DMS114 treated with DMSO at 0.1 percent for 48 hours (cell line): ENCODE data around the gene ZNF320.
"Not testable (repeated sequence)": the region's sequence is repeated elsewhere in the genome, so short reads cannot be mapped to it uniquely, and the experiment has no call there.

Experiments
- DNase-seq: peaks from one replicate; lab custom pipeline; 2025; ENCODE audit not compliant: unreplicated experiment; lab: John Stamatoyannopoulos, UW

The ZNF320 gene

GRCh38 chr19:52897138-52897935 is at the start of gene ZNF320:
TSS of gene ZNF320 (minus strand) at chr19:52897635. CDS start at chr19:52890255, 7,380 bp downstream.
- DNase-seq, result peak; percentile 86

- DNase-seq, result no peak
Observed at GRCh38 chr19:52946322-52947310, 49.2 kb upstream of the ZNF320 start.

GRCh38 chr19:52945652-52946321 is 48.4 kb upstream of the ZNF320 start:
- no peak for DNase-seq

DNA sequence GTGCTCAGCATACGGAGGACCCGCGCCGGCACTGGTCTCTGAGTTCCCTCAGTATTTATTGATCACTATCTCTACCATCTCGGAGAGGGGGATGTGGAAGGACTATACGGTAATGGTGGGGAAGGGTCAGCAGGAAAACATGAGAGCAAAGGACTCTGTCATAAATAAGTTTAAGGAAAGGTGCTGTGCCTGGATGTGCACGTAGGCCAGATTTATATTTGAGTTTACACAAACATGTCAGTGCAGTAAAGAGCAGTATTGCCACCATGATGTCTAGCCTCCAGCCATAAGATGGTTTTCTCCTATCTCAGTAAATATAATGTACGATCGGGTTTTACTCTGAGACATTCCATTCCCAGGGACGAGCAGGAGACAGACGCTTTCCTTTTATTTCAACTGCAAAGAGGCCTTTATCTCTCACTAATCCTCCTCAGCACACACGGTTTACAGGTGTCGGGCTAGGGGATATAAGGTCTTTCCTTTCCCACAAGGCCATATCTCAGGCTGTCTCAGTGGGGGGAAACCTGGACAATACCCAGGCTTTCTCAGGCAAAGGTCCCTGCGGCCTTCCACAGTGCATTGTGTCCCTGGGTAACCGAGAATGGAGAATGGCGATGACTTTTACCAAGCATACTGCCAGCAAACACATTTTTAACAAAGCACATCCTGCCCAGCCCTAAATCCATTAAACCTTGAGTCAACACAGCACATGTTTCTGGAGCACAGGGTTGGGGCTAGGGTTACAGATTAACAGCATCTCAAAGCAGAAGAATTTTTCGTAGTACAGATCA is 47.5 kb upstream of the ZNF320 start:
- DNase-seq, result not testable (repeated sequence)

GRCh38 chr19:52943884-52944643 is 46.6 kb upstream of the ZNF320 start:
- DNase-seq, result no peak

DNA sequence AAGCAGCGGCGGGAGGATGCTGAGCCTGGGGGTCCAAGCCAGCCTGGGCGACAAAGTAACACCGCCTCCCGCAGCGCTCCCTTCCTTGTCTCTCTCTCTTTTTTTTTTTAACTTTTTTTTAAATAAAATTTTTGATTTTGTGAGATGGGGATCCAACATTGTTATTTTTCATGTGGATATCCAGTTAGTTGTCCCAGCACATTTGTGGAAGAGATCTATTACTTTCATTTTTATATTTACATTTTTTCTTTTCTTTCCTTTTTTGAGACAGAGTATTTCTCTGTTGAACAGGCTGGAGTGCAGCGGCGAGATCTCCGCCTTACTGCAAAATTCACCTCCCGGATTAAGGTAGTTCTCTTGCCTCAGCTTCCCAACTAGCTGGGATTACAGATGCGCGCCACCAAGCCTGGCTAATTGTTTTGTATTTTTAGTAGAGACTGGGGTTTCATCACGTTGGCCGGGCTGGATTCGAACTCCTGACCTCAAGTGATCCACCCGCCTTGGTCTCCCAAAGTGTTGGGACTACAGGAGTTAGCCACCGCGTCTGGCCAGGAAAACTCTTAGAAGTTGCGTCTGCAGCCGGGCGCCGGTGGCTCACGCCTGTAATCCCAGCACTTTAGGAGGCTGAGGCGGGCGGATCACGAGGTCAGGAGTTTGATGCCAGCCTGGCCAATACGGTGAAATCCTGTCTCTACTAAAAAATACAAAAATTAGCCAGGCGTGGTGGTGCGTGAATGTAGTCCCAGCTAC is 45.9 kb upstream of the ZNF320 start:
- DNase-seq, result no peak

- DNase-seq, result peak; percentile 64
Observed at GRCh38 chr19:52942386-52943133, 45.1 kb upstream of the ZNF320 start.

GRCh38 chr19:52941941-52942385 is 44.5 kb upstream of the ZNF320 start:
- peak; percentile 57 for DNase-seq

- not testable (repeated sequence) for DNase-seq
Observed at GRCh38 chr19:52941523-52941922, 44.1 kb upstream of the ZNF320 start.

- not testable (repeated sequence) for DNase-seq
Observed at GRCh38 chr19:52940905-52941304, 43.5 kb upstream of the ZNF320 start.

DNA sequence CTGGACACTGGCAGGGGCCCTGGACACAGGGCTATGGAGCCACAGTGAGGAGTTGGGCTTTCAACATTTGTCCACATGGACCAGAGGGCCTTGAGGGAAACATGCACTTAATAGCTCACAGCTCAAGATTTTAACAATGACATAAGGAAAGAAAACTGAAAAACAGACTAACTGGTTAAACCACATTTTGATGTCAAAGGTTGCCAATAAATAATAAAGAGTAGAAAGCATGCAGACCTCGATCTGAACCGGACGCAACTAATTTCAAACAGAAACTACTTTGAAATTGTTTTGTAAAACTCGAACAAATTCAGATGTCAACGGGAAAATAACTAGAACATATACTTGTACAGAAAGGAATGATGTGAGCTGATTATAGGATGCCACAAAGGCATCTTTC is 41.3 kb upstream of the ZNF320 start:
- no peak for DNase-seq

GRCh38 chr19:52936954-52937325 is 39.5 kb upstream of the ZNF320 start:
- DNase-seq, result no peak

DNA sequence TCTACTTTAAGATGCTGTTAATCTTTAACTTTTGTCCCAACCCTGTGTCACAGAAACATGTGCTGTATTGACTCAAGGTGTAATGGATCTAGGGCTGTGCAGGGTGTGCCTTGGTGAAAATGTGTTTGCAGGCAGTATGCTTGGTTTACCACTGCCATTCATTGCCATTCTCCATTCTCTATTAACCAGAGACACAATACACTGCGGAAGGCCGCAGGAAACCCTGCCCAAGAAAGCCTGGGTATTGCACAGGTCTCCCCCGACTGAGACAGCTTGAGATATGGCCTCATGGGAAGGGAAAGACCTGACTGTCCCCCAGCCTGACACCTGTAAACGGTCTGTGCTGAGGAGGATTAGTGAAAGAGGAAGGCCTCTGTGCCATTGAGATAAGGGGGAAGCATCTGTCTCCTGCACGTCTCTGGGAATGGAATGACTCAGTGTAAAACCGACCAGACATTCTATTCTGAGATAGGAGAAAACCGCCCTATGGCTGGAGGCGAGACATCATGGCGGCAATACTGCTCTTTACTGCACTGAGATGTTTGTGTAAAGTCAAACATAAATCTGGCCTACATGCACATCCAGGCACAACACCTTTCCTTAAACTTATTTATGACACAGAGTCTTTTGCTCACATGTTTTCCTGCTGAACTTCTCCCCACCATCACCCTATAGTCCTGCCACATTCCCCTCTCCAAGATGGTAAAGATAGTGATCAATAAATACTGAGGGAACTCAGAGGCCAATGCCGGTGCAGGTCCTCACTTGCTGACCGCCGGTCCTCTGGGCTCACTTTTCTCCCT is 38.9 kb upstream of the ZNF320 start:
- DNase-seq, result no peak

- no peak for DNase-seq
Observed at GRCh38 chr19:52935434-52935833, 38.0 kb upstream of the ZNF320 start.

DNA sequence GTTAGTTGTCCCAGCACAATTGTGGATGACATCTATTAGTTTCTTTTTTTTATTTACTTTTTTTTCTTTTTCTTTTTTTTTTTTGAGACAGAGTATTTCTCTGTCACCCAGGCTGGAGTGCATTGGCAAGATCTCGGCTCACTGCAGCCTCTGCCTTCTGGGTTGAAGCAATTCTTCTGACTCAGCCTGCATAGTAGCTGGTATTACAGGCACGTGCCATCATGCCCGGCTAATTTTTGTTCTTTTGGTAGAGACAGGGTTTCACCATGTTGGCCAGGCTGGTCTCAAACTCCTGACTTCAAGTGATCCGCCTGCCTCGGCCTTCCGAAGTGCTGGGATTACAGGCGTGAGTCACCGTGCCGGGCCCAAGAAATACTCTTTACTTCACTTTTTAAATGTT is 27.2 kb upstream of the ZNF320 start:
- DNase-seq, result not testable (repeated sequence)

DNA sequence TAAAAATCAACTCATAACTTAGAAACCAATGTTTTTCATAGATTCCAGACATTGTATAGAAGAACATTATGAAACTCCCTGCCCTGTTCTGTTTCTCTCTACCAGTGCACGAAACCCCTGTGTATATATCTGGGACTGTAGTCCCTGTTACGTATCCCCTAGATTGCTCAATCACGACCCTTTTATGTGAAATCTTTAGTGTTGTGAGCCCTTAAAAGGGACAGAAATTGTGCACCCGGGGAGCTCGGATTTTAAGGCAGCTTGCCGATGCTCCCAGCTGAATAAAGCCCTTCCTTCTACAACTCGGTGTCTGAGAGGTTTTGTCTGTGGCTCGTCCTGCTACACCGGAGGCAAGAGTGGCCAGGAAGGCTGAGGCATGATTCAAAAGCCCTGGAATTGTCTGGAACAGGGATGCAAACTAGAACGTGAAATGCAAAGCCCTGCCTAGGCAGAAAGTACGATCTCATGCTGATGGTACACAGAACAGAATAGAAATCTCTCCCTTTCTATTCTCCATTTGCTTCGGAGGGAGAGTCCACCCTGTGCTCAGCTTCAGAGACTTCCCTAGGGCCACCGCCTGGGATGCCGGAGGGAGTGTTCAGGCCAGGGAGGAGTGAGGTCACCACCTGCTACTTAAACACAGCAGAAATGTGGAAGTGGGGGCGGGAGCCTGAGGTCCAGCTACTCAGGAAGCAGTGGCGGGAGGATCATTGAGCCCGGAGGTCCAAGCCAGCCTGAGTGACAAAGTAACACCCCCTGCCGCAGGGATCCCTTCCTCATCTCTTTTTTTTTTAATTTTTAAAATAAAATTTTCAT is 26.6 kb upstream of the ZNF320 start:
- DNase-seq, result no peak
